SK-N-SH (cell line): ENCODE measurements around the gene CD207. TPM values are rescaled to one million over a fixed set of nuclear protein-coding genes. Genes with fewer than 3 reads are reported as not detected.

Experiments
- CTCF ChIA-PET: fragments of 300-600, 350-600 bp; formaldehyde crosslinking; extraction: SDS; loops from one replicate; lab custom pipeline; 2021; lab: Yijun Ruan, JAX
- POLR2A ChIA-PET: fragments of 350-600 bp; sonication (Branson Sonifier 250); formaldehyde crosslinking; extraction: SDS; loops from one replicate; lab custom pipeline; 2020; ENCODE audit warnings: antibody characterized with exemption, inconsistent platforms; lab: Yijun Ruan, JAX
- DNase-seq: peaks from one replicate; pipeline ENCODE4 v3.0.0; 2012
- H2AFZ ChIP-seq: fragments of 200-600 bp; sonication (generic); 2 replicates; pipeline ENCODE4 v1.8.1; 2016; ENCODE audit warnings: antibody characterized with exemption, mild to moderate bottlenecking, low read depth
- H3F3A ChIP-seq: fragments of 200-600 bp; sonication (generic); replicated peaks from 2 replicates; pipeline ENCODE3; 2016; ENCODE audit warnings: antibody characterized with exemption, mild to moderate bottlenecking; ENCODE audit not compliant: insufficient read depth
- H3K27ac ChIP-seq, 2 experiments: fragments of 200-500 bp in 1 of 2; fragments of 200-600 bp in 1 of 2; sonication (Bioruptor generic) in 1 of 2; sonication (generic), shearing (Covaris generic) in 1 of 2; 2 replicates each; pipeline versions ENCODE4 v1.5.1 to v1.6.1; 2014 to 2016; ENCODE audit warnings: low read depth in 2 of 2, inconsistent platforms in 1 of 2, low read length in 1 of 2, mild to moderate bottlenecking in 1 of 2, mixed read lengths in 1 of 2
- H3K27me3 ChIP-seq: fragments of 200-600 bp; sonication (generic), shearing (Covaris generic); 2 replicates; pipeline ENCODE4 v1.6.1; 2016; ENCODE audit warnings: mixed run types; ENCODE audit not compliant: insufficient read depth
- H3K36me3 ChIP-seq, 2 experiments: fragments of 200-500 bp in 1 of 2; fragments of 200-600 bp in 1 of 2; sonication (Bioruptor generic) in 1 of 2; sonication (generic) in 1 of 2; replicated peaks in 1 of 2; 2 replicates each; pipeline versions ENCODE3 to v1.5.1; 2014 to 2016; ENCODE audit warnings: low read length in 1 of 2, mild to moderate bottlenecking in 1 of 2; ENCODE audit not compliant: insufficient read depth in 2 of 2, control insufficient read depth in 1 of 2
- H3K4me1 ChIP-seq, 2 experiments: fragments of 200-500 bp in 1 of 2; fragments of 200-600 bp in 1 of 2; sonication (Bioruptor generic) in 1 of 2; sonication (generic), shearing (Covaris generic) in 1 of 2; 2 replicates each; pipeline versions ENCODE4 v1.5.1 to v1.6.1; 2014 to 2016; ENCODE audit warnings: low read depth in 1 of 2, low read length in 1 of 2, mixed run types in 1 of 2; ENCODE audit not compliant: insufficient read depth in 2 of 2, control insufficient read depth in 1 of 2
- H3K4me2 ChIP-seq: fragments of 200-600 bp; sonication (generic), shearing (Covaris generic); 2 replicates; pipeline ENCODE4 v1.6.1; 2017; ENCODE audit warnings: mixed run types
- H3K4me3 ChIP-seq, 2 experiments: fragments of 200-500 bp in 1 of 2; fragments of 200-600 bp in 1 of 2; sonication (Bioruptor generic) in 1 of 2; sonication (generic), shearing (Covaris generic) in 1 of 2; 2 replicates each; pipeline versions ENCODE4 v1.5.1 to v1.8.1; 2014 to 2016; ENCODE audit warnings: low read depth in 2 of 2, inconsistent platforms in 1 of 2, low read length in 1 of 2, mild to moderate bottlenecking in 1 of 2, mixed read lengths in 1 of 2, moderate library complexity in 1 of 2
- H3K79me2 ChIP-seq: fragments of 200-600 bp; sonication (generic); 2 replicates; pipeline ENCODE4 v1.8.1; 2017; ENCODE audit warnings: mild to moderate bottlenecking; ENCODE audit not compliant: insufficient read depth
- H3K9ac ChIP-seq: fragments of 200-600 bp; sonication (generic); 2 replicates; pipeline ENCODE4 v1.6.1; 2017; ENCODE audit warnings: mixed run types
- H3K9me2 ChIP-seq: fragments of 200-600 bp; sonication (generic); 2 replicates; pipeline ENCODE4 v1.6.1; 2017; ENCODE audit warnings: mixed run types
- H3K9me3 ChIP-seq: fragments of 200-600 bp; sonication (generic); 2 replicates; pipeline ENCODE4 v1.6.1; 2017; ENCODE audit warnings: mixed run types, mild to moderate bottlenecking, moderate library complexity
- H4K20me1 ChIP-seq: fragments of 200-600 bp; sonication (generic); 2 replicates; pipeline ENCODE4 v1.6.1; 2017; ENCODE audit warnings: mild to moderate bottlenecking, mixed run types; ENCODE audit not compliant: insufficient read depth
- ELF1 ChIP-seq: IDR thresholded peaks from 2 replicates; pipeline ENCODE4 v1.4.0; 2012
- FOXJ3 ChIP-seq: sonication (generic); formaldehyde crosslinking; IDR thresholded peaks from 2 replicates; pipeline ENCODE4 v1.5.1; 2020; ENCODE audit warnings: mild to moderate bottlenecking, missing genetic modification reagents
- FOXM1 ChIP-seq: IDR thresholded peaks from 2 replicates; pipeline ENCODE4 v1.4.0; 2012; ENCODE audit warnings: low read depth, mild to moderate bottlenecking
- GABPA ChIP-seq: IDR thresholded peaks from 2 replicates; pipeline ENCODE4 v1.4.0; 2012; ENCODE audit warnings: low read depth, mild to moderate bottlenecking
- MAX ChIP-seq: IDR thresholded peaks from 2 replicates; pipeline ENCODE4 v1.4.0; 2012; ENCODE audit warnings: low read depth
- MXI1 ChIP-seq: IDR thresholded peaks from 2 replicates; pipeline ENCODE4 v1.6.1; 2012; ENCODE audit warnings: mild to moderate bottlenecking, low read depth, low read length, improper control_type of control experiment
- POLR2AphosphoS5 ChIP-seq: IDR thresholded peaks from 2 replicates; pipeline ENCODE4 v1.6.1; 2012; ENCODE audit warnings: low read depth, low read length
- RCOR1 ChIP-seq: fragments of 150-350 bp; IDR thresholded peaks from 2 replicates; pipeline ENCODE4 v1.6.1; 2017; ENCODE audit warnings: antibody characterized with exemption, low read length
- REST ChIP-seq: IDR thresholded peaks from 2 replicates; pipeline ENCODE4 v1.6.1; 2012; ENCODE audit warnings: mild to moderate bottlenecking, low read depth, low read length, moderate library complexity
- RFX5 ChIP-seq: IDR thresholded peaks from 2 replicates; pipeline ENCODE4 v1.6.1; 2012; ENCODE audit warnings: mild to moderate bottlenecking, improper control_type of control experiment, low read length
- ZBTB33 ChIP-seq: IDR thresholded peaks from 2 replicates; pipeline ENCODE4 v1.4.0; 2012; ENCODE audit warnings: low read depth, borderline replicate concordance
- WGBS: methylation state at CpG from one replicate; pipeline ENCODE4 v1.1.6; 2017; ENCODE audit warnings: low lambda C conversion rate; 5-methylcytosine and 5-hydroxymethylcytosine counted together
- polyA plus RNA-seq, 3 experiments: library from polyadenylated mRNA; depleted of rRNA; stranded (reverse); fragments of >200 nt; gene quantifications; 2 replicates each; pipeline ENCODE4 v1.2.3, GENCODE V29; 2012
- TF ChIP-seq, protein P1 (sequence below): fragments of 150-350 bp; IDR thresholded peaks from 2 replicates; pipeline ENCODE4 v1.6.1; 2016; ENCODE audit warnings: mild to moderate bottlenecking, low read depth, low read length

Gene CD207
- polyA plus RNA-seq, 1 of the 3 experiments (the other 2 are of a cell fraction) = 0.33 TPM

GRCh38 chr2:70852824-70853223 lies 17.2 kb upstream of the CD207 start:
- no peak for TF ChIP-seq MXI1
- TF ChIP-seq, all 33 proteins: peak for 0
- no peaks in the 10 kb centered on the region for H3K4me1 ChIP-seq
- H3K4me3 ChIP-seq = no peak overlapping the region
- no peaks in the 10 kb centered on the region for H3K79me2 ChIP-seq
- no peak overlapping the region for H3K27ac ChIP-seq
- CTCF ChIA-PET = interaction anchor here (1.0 to 2.0 kb wide), 8 partner anchors 9 to 94 kb away, joined by 3 to 12 read pairs (median 6); no protein-coding TSS in a partner anchor
- no peaks in the 10 kb centered on the region for H4K20me1 ChIP-seq
- H3F3A ChIP-seq = no peaks in the 10 kb centered on the region
- H3K4me2 ChIP-seq = no peak overlapping the region
- no peak overlapping the region for H3K9ac ChIP-seq
- no peak for DNase-seq
- no peaks in the 10 kb centered on the region; the same call in 1 of the 2 replicates for H3K27me3 ChIP-seq
- no peaks in the 10 kb centered on the region for H3K9me3 ChIP-seq
- POLR2A ChIA-PET = no interaction called here
- H2AFZ ChIP-seq = no peak overlapping the region
- 100% methylated on average over 1 of the region's 1 CpG for WGBS
- H3K36me3 ChIP-seq = no peaks in the 10 kb centered on the region
- no peaks in the 10 kb centered on the region for H3K9me2 ChIP-seq

DNA sequence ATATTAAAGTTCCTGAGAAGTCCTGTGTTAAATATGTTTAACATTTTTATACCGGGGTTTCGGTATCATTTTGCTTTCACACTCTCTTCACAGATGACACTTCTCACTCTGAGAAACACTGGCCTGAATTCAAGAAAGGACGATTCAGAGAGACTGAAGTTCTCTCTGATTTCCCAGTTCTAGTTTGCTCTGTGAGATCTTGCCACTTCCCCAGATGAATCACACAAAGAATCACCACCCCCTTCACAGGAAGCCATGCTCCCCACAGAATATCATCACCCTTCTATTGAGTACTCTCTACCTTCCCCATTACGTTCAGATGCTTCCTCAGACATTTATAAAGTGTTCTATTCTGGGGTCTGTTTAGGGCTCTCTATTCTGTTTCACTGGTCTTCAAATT lies 16.1 kb upstream of the CD207 start:
- no peaks in the 10 kb centered on the region for H3K79me2 ChIP-seq
- H3F3A ChIP-seq = no peaks in the 10 kb centered on the region
- H3K4me1 ChIP-seq = no peaks in the 10 kb centered on the region
- H4K20me1 ChIP-seq = no peaks in the 10 kb centered on the region
- H3K27ac ChIP-seq = no peak overlapping the region
- no peaks in the 10 kb centered on the region; the same call in 1 of the 2 replicates for H3K27me3 ChIP-seq
- POLR2A ChIA-PET = no interaction called here
- no peak overlapping the region for H3K9ac ChIP-seq
- no peak for TF ChIP-seq RFX5
- no peak for TF ChIP-seq RCOR1
- TF ChIP-seq REST = no peak
- no peak for TF ChIP-seq POLR2AphosphoS5
- TF ChIP-seq GABPA = no peak
- TF ChIP-seq, protein P1, sequence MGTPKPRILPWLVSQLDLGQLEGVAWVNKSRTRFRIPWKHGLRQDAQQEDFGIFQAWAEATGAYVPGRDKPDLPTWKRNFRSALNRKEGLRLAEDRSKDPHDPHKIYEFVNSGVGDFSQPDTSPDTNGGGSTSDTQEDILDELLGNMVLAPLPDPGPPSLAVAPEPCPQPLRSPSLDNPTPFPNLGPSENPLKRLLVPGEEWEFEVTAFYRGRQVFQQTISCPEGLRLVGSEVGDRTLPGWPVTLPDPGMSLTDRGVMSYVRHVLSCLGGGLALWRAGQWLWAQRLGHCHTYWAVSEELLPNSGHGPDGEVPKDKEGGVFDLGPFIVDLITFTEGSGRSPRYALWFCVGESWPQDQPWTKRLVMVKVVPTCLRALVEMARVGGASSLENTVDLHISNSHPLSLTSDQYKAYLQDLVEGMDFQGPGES = no peak
- TF ChIP-seq ZBTB33 = no peak
- no peak for TF ChIP-seq FOXJ3 (CRISPR knock-in tag)
- TF ChIP-seq ELF1 = no peak
- TF ChIP-seq FOXM1 = no peak
- TF ChIP-seq MAX = no peak
- TF ChIP-seq, all 33 proteins: peak for 0
- Histone ChIP-seq H2AFZ (no peak overlapping the region), H3K36me3 (no peaks in the 10 kb centered on the region), H3K9me3 (no peaks in the 10 kb centered on the region), H3K4me3 (no peak overlapping the region), H3K9me2 (no peaks in the 10 kb centered on the region), H3K4me2 (no peak overlapping the region)
- CTCF ChIA-PET = interaction anchor here (1.3 to 2.0 kb wide), 4 partner anchors 10 to 95 kb away, joined by 4 to 12 read pairs (median 9); no protein-coding TSS in a partner anchor
- 60% methylated on average over 4 of the region's 4 CpGs for WGBS
- DNase-seq = no peak
